GM21576 (cell line): ENCODE data around the gene UBA52.
"Not testable (repeated sequence)": the region's sequence is repeated elsewhere in the genome, so short reads cannot be mapped to it uniquely, and the experiment has no call there.

Source experiments
- ATAC-seq: cut with Tn5 transposase; IDR thresholded peaks from one replicate; pipeline ENCODE4 v1.9.1; 2021; ENCODE audit warnings: mild to moderate bottlenecking, moderate library complexity; ENCODE audit not compliant: unreplicated experiment

UBA52 gene

DNA sequence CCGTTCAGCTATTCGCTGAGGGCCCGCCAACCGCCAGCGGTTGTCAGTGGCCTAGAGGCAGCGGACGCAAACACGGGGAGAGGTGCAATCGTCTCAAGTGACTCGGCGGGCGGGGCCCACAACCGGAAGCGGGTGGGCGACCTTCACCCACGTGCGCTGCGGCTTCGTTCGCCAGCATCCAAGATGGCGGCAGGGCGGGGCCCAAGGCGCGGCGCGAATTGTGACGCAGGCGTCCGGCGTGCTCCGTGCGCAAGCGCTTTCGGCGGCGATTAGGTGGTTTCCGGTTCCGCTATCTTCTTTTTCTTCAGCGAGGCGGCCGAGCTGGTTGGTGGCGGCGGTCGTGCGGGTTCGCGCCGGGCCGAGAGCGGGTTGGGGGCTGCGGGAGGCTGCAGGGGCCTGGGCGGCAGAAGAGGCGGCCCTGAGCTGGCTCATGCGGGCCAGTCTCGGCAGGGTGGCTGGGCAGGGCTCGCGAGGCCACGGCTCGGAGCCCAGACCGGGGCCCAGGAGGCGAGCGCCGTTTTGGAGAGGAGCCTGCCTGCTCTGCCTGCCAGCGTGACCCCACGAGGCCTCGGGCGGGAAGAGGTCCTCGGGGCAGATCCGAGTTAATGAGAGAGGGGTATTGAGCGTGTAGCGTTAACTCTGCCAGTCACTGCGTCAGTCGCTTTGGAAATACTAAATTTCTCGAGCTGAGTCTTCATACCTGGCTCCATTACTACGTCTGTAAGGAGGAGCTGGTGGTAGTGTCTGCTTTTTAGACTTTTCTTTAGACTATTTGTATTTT is at the start of gene UBA52:
Gene UBA52, plus strand, starts transcription at position 294 of the 781 bp plus-strand sequence. CDS start 1,444 bp downstream, outside the sequence.
- peak; percentile 85 for ATAC-seq

DNA sequence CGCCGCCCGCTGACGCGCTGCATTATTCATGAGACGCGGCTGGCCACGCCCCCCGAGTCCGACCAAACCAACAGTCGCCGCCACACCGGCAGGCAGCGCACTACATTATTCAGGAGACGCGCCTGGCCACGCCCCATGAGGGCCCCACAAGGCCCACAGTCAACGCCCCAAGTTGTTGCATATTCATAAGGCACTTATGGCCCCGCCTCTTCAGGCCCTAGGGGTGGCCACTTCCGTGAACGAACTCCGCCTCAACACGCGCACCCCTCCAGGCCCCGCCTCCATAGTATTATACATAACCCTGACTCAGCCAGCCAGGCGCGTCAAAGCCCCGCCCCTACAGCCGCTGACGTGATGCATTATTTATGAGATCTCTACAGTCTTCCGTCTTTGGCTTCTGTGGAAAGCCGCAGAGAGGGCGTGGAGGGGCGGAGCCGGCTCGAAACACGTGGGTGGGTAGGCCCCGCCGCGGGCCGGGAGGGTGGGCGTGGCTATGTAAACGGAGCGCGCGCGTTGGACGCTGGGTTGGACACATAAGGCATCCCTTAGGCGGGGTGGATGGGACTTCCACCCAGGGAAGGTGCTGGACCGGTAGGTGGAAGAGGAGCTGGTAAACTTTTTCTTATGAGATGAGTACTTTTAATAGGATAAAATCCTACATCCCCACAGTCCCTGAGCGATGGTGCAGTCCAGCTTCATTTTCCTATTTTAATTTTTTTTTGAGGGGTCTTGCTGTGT is 49.4 kb upstream of the UBA52 start:
- peak; percentile 85 for ATAC-seq

DNA sequence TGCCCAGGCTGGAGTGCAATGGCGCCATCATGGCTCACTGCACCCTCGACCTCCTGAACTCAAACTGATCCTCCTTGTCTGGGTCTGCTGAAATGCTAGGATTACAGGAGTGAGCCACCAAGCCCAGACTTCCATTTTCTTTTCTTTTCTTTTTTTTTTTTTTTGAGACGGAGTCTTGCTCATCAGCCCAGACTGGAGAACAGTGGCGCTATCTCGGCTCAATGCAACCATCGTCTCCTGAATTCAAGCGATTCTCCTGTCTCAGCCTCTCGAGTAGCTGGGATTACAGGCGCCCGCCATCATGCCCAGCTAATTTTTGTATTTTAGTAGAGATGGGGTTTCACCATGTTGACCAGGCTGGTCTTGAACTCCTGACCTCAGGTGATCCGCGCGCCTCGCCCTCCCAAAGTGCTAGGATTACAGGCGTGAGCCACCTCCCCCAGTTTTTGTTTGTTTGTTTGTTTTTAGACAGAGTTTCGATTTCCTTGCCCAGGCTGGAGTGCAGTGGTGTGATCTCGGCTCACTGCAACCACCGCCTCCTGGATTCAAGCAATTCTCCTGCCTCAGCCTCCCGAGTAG is 48.7 kb upstream of the UBA52 start:
- ATAC-seq: not testable (repeated sequence)

DNA sequence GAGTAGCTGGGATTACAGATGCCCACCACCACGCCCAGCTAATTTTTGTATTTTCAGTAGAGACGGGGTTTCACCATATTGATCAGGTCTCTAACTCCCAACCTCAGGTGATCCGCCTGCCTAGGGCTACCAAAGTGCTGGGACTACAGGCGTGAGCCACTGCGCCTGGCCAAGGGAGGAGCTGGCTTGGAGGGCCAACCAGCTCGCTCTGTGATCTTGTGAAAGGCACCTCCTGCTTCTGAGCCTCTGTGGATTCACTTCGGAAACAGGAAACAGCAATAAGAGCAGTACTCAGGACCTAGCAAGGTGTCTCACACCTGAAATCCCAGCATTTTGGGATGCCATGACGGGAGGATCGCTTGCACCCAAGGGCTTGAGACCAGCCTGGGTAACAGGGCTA is 47.8 kb upstream of the UBA52 start:
- ATAC-seq: no peak

DNA sequence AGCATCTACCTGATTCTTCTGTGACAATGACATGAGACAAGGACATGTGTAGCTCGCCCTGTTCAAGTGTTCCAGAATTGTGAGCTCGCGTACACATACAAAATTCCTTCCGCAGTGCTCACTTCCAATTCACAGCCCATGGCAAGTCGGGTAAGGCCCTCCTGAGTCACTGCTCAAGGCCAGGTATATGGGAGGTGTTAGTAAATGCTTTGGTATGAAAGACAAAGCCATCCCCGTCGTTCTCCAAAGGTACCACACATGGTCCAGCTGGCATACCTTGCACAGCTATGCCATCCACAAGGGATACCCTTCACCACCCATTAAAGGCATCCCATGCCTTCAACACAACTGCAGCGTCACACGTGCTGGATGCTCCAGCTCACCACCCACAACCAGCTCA is 45.3 kb upstream of the UBA52 start:
- ATAC-seq: no peak

DNA sequence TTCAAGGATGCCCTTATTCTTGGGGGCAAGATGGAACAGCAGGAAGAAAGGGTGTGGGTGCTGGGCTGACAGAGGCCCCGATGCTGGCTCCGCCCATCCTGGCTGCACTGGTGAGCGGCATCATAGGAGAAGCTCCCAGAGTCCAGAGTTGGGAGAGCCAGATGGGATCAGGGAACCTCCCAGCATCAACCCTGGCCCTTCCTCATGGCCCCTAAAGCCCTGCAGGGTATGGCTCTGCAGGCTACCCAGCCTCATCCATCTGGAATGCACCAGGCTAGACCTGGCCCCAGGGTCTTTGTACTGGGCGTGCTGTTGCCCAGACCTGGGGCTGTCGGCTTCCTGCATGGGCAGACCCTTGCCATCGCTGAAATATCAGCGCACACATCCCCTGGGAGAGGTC is 41.9 kb upstream of the UBA52 start:
- no peak for ATAC-seq

DNA sequence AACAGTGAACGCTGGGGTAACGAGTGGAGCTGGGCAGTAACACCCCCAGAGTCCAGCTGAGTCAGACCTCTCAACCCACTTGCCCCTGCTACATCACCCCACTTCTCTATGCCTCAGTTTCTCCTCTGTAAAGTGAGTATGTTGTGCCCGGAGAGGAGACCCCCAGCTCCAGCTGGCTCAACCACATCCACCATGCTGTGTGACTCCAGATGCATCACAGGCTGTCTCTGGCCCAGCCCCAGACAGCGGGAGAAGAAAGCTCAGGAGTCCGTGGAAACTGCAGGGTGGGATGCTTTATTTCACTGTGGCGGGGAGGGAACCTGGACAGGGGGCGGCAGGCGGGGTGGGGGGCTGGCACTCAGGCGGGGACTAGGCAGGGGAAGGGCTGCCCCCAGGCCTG is 40.2 kb upstream of the UBA52 start:
- ATAC-seq: no peak

DNA sequence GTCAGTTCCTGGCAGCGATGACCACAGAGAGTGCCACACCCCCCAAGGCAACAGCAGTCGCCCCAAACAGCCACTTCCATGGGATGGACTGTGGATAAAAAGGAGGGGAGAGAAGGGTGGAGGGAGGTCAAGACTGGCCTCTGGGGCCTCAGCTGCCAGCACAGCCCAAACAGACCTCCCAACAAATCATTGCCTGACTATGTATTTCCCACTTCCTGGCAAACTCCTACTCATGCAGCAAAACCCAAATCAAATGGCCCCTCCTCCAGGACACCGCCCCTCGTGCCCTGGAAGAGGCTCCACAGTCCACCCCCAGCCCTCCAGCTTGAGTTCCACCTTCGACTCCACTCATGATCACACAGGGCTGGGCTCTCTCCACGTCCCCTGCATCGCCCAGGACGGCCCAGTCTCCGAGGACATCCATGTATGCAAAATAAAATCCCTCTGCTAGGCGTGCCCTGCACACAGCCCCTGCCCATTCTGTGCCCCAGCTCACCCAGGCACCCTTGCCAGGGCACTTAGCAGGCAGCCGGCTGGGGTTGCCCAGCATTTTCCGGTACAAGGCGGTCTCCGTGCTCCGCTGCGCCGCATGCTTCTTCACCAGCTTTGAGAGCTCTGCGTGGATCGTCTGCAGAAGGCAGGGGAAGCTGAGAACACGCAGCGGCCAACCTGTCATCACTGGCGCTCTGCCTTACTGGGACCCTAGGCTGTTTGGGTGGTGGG is 39.3 kb upstream of the UBA52 start:
- no peak for ATAC-seq

DNA sequence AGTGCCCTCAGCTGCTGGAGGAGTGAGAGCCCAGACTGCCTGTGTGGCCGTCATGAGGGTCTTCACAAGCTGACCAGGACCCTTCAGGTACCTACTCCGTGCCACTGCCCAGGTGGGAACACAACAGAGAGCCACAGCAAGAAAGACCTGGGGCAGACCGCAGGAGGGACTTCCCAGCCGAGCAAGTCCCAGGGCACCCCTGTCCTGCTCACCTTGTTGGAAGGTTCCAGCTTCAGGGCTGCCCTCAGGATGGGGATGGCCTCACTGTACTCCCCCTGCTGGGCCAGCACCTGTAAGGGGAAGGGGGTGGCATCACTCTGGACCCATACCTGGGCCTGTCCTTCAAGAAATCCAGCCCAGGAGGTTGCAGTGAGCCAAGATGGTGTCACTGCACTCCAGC is 38.6 kb upstream of the UBA52 start:
- no peak for ATAC-seq

DNA sequence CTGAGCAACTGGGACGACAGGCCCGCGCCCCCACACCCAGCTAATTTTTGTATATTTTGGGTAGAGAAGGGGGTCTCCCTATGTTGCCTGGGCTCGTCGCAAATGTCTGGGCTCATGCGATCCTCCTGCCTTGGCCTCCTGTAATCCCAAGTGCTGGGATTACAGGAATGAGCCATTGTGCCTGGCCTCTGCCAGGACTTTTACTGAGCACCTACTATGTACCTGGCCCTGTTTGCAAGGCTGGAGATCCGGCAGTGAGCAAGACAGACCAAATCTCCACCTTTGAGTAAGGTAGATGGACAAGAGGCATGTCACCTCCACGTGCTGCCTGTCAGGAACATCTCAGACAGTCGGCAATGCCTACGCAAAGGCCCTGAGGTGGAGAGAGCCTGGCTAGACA is 35.2 kb upstream of the UBA52 start:
- ATAC-seq: no peak

DNA sequence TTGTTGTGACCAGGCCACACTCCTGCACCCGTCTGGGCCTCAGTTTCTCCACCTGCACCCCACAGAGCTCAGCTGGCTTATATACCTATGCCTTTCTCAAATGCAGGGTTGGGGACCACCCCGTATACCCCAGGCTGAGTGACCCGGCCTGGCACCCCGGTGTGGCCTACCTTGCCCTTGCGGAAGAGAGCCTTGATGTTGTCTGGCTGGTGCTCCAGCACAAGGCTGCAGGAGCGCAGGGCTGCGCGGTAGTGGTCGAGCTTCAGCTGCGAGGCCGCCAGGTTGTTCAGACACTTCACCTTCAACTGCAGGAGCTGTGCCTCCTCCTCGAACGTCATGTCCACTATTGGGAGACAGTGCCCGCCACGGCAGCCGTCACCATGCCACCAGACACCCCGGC is 34.2 kb upstream of the UBA52 start:
- ATAC-seq: no peak

DNA sequence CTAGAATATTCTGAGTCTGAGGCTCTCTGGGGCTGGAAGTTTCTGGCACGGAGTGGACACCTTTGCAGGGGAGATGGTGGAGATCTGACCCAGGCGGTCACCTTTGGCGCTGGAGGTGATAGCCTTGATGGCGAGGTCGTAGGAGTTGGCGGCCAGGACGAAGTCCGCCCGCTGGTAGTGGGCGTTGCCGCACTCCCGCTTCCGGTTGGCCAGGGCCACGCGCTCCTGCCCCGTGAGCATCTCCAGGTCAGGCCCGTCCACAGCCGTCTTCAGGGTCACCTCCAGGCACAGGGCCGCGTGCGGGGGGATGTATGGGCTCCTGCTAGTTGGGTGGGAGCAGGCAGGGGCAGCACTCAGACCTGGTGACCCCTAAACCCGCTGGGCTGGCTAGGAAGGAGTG is 33.5 kb upstream of the UBA52 start:
- no peak for ATAC-seq

DNA sequence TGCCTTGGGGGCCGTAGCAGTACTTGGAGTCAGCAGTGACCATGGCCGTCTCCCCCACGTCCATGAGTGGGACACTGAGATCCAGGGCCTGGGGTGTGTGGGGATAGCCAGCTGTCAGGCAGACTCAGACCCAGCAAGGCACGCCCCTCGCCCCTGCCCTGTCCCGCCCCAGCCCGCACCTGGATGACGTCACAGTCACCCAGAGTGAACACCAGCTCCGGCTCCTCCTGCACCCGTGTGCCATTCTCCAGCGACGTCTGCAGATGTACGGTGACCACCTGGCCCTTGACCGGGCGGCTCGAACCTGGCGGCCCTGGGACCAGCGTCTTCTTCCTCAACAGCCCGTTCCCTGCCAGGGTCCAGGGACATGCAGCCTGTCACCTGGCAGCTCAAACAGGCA is 32.3 kb upstream of the UBA52 start:
- ATAC-seq: no peak

DNA sequence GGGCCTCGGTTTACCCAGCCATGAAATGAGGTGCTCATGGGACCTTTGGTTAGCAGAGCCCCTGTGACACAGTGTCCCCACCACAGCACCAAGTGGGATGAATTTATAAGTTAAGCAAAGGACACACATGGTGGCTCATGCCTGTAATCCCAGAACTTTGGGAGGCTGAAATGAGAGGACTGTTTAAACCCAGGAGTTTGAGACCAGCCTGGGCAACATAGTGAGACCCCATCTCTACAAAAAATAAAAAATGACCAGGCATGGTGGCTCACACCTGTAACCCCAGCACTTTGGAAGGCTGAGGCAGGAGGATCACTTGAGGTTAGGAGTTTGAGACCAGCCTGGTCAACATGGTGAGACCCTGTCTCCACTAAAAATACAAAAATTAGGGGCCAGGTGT is 31.5 kb upstream of the UBA52 start:
- not testable (repeated sequence) for ATAC-seq

DNA sequence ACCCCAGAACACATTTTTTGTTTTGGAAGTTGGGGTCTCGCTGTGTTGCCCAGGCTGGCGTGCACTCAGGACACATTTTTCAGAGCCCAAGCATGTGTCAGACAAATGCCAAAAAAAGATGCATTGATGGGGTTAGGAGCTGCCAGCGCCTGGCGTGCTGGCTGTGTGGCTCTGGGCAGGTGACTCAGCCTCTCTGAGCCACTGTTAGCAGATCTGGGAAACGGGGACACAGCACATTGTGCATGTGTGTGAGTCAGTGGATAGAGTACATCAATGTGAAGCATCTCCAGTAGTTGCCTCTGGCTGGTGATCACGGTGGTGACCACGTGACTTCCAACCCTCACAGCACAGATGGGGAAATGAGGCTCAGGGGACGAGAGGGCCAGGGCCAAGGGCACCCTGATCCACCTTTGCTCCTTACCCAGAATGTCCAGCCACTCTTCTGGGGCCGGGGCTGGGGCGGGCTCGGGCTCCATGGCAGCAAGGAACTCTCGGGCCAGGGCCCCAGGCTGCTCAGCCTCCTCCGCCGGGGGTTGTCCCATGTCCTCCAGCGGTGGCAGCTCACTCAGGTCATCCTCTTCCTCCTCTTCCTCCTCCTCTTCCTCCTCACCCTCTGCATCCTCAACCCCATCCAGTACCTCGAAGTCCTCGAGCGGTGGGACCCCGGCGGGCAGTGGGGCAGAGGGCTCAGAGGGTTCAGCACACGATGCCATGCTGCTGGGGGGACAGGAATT is 30.2 kb upstream of the UBA52 start:
- no peak for ATAC-seq

DNA sequence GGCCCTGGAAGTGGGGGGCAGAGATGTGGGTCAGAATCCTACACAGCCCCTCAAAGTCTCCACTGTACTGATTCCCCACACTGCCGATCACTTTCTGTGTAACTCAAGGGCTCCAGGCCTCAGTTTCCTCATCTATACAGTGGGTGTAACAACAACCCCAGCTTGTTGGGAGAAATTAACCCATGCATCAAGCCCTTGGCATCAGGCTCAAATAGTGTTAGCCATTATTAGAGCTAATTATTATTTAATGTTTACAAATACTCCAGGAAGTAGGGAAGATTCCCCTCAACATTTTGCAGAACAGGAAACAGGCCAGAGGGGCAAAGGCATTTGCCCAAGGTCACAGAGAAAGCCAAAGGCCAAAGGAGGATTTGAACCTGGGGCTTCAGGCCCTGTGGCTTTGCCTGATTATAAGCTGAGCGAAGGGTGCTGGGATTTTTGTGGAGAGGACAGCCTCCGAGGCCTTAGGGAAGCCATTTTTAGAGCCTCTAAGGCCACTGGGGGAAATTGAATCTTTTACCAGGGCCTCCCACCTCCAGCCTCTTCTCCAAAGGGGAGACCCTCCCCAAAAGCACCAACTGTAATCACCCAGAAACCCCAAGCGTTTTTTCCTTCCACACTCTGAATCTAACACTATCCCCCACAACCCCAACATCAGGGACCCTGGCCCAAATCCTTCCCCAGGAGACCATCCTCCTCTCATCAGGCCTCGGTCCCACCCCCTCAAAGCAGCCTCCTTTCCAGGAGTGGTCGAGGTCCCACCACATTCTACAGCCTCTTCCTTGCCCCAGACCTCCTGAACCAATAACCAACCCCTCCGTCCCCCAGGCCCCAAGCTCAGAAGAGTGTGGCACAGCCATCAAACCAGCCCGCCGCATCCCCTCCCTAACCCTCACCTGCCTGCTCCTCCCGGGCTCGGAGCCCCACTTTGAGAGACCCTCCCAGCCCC is 29.4 kb upstream of the UBA52 start:
- ATAC-seq: no peak

DNA sequence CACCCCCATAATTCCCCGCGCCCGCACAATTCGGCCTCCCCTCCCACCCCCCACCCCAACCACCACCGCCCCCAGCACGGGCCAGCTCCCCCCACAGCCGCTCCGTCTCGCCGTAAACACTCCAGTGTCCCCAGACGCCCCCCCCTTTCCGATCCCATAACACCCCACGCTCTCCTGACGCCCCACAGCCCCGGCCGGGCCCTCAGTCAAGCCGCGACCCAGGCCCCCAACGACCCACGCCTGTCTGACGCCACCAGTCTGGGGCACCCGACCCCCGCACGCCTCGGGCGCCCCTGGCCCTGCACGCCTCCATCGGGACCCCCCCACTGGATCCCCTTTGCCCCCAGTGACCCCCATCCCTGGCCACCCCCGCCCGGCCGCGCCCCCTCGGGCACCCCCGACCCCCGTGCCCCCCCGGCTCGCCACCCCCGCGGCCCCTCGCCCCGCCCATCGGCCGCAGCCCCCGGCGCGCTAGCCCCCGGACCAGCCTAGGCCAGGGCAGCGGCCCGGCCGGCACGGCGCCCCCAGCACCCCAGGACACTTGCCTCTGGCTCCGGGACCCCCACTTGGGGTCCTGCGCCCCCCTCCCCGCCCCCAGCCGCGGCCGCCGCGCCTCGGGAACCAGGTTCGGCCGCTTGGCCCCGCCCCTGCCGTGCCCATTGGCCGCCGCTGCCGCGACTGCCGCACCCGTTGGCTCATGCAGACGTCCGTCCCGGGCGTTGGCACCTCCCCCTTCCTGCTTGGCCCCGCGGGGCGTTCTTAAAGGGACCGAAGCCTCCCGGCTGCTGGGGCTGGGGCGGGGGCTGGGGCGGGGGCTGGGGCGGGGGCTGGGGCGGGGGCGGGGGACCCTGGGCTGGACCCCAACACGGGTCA is 28.5 kb upstream of the UBA52 start, which contains the start of gene FKBP8:
Gene FKBP8, minus strand, starts transcription at position 633 of the 873 bp plus-strand sequence. CDS start 1,603 bp downstream, outside the sequence.
- peak; percentile 77 for ATAC-seq

DNA sequence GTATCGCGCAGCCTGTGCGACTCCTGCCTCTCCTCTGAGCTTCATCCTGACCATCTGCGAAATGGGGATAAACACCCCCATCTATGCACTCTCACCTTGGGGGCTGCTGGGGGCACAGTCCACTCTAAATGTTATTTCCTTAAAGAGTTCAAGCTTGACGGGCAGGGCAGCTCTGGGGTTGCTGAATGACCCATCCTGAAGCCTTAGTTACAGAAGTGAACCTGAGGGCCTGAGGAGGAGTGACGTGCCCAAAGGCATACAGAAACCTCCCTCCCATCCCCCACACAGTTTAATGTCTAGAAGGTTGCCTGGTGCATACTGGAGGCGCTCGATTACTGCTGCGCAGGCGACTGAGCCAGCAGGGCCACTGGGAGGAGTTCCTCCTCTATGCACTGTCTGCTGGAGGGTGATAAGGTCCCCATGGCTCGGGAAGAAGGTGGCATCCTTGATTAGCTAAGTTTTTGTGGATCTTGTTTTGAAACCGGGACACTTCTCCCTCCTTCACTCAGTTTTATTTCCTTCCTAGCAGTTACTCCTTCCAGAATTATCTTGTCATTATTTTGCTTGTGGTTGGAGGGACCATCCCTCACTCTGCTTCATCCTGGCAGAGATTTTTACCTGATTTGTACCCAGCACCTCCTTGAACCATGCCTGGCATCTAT is 27.7 kb upstream of the UBA52 start:
- ATAC-seq: peak; percentile 58
